Hepatocyte (in vitro differentiated cells): ENCODE measurements around the gene LCN12. TPM values are rescaled to one million over a fixed set of nuclear protein-coding genes. Genes with fewer than 3 reads are reported as not detected.

Source experiments
- DNase-seq: peaks from one replicate; pipeline ENCODE4 v3.0.0-alpha.2; 2016; ENCODE audit warnings: low spot score
- H2AFZ ChIP-seq: fragments of 200-600 bp; sonication (generic); 2 replicates; pipeline ENCODE4 v1.6.0; 2016; ENCODE audit warnings: antibody characterized with exemption, mild to moderate bottlenecking
- H3K27ac ChIP-seq: fragments of 200-600 bp; sonication (generic); 2 replicates; pipeline ENCODE4 v1.5.1; 2016; ENCODE audit warnings: mild to moderate bottlenecking
- H3K27me3 ChIP-seq: fragments of 200-600 bp; sonication (generic); 2 replicates; pipeline ENCODE4 v1.6.1; 2016
- H3K36me3 ChIP-seq: fragments of 200-600 bp; sonication (generic); replicated peaks from 2 replicates; pipeline ENCODE4 v1.5.1; 2016; ENCODE audit warnings: low read depth; ENCODE audit not compliant: insufficient read depth
- H3K4me1 ChIP-seq: fragments of 200-600 bp; sonication (generic); 2 replicates; pipeline ENCODE4 v1.5.1; 2016; ENCODE audit warnings: mild to moderate bottlenecking, moderate library complexity; ENCODE audit not compliant: insufficient read depth
- H3K4me2 ChIP-seq: fragments of 200-600 bp; sonication (generic); 2 replicates; pipeline ENCODE4 v1.6.0; 2016
- H3K4me3 ChIP-seq: fragments of 200-600 bp; sonication (generic); 2 replicates; pipeline ENCODE4 v1.5.1; 2016; ENCODE audit warnings: mild to moderate bottlenecking
- H3K79me2 ChIP-seq: fragments of 200-600 bp; sonication (generic); 2 replicates; pipeline ENCODE4 v1.6.0; 2017; ENCODE audit warnings: mild to moderate bottlenecking
- H3K9me2 ChIP-seq: fragments of 200-600 bp; sonication (generic); replicated peaks from 2 replicates; pipeline ENCODE4 v1.6.0; 2017; ENCODE audit warnings: mild to moderate bottlenecking; ENCODE audit not compliant: insufficient read depth
- H3K9me3 ChIP-seq: fragments of 200-600 bp; sonication (generic); 2 replicates; pipeline ENCODE4 v1.5.1; 2016; ENCODE audit warnings: low read depth, mild to moderate bottlenecking
- H4K20me1 ChIP-seq: fragments of 200-600 bp; sonication (generic); 2 replicates; pipeline ENCODE4 v1.6.0; 2016; ENCODE audit warnings: mild to moderate bottlenecking; ENCODE audit not compliant: insufficient read depth, poor library complexity, severe bottlenecking
- CTCF ChIP-seq: fragments of 200-600 bp; sonication (generic); IDR thresholded peaks from 2 replicates; pipeline ENCODE4 v1.5.1; 2016; ENCODE audit warnings: antibody characterized with exemption, mild to moderate bottlenecking; ENCODE audit not compliant: poor library complexity
- EZH2 ChIP-seq: fragments of 200-600 bp; sonication (generic); IDR thresholded peaks from 2 replicates; pipeline ENCODE4 v1.6.1; 2016; ENCODE audit warnings: antibody characterized with exemption, mild to moderate bottlenecking, borderline replicate concordance
- EZH2phosphoT487 ChIP-seq: fragments of 200-600 bp; sonication (generic); IDR thresholded peaks from one replicate; pipeline ENCODE4 v1.6.1; 2018; ENCODE audit warnings: antibody characterized with exemption, mild to moderate bottlenecking, low read depth, moderate library complexity; ENCODE audit not compliant: unreplicated experiment, severe bottlenecking
- WGBS: methylation state at CpG from one replicate; pipeline ENCODE4 v1.1.6; 2016; ENCODE audit warnings: low lambda C conversion rate; ENCODE audit errors: missing lambda C conversion rate; 5-methylcytosine and 5-hydroxymethylcytosine counted together
- polyA plus RNA-seq: library from polyadenylated mRNA; unstranded; fragments of >200 nt; fragmentation: Nextera tagmentation; extraction: Ambion mirVana; gene quantifications from 2 replicates; pipeline ENCODE4 v1.2.1, GENCODE V29; 2016
- total RNA-seq: library from RNA; depleted of rRNA; stranded (reverse); fragments of >200 nt; gene quantifications from 2 replicates; pipeline ENCODE4 v1.2.3, GENCODE V29; 2014

Gene LCN12
- total and polyA plus RNA-seq, 2 experiments from 2014 or later, result 4.1 to 27.4 TPM

- Histone ChIP-seq H3K27me3 (no peaks in the 10 kb centered on the region), H3K4me3 (no peak overlapping the region), H3K27ac (no peak overlapping the region), H3K9me3 (no peaks in the 10 kb centered on the region), H2AFZ (no peak overlapping the region), H3K4me1 (no peaks in the 10 kb centered on the region), H3K4me2 (no peak overlapping the region), H3K36me3 (no peaks in the 10 kb centered on the region), H4K20me1 (no peaks in the 10 kb centered on the region), H3K9me2 (no peaks in the 10 kb centered on the region), H3K79me2 (no peaks in the 10 kb centered on the region)
- TF ChIP-seq EZH2phosphoT487 (no peak), EZH2 (no peak), CTCF (no peak)
- no peak for DNase-seq
- WGBS, result 95% methylated on average over 17 of the region's 17 CpGs
These were observed 38.2 kb upstream of the LCN12 start for GRCh38 chr9:136913701-136914438.

- no peak overlapping the region for H3K27ac ChIP-seq
- DNase-seq, result no peak
- TF ChIP-seq EZH2phosphoT487, result no peak
- no peak for TF ChIP-seq EZH2
- TF ChIP-seq CTCF, result no peak
- H3K36me3 ChIP-seq, result no peaks in the 10 kb centered on the region
- no peaks in the 10 kb centered on the region for H3K9me2 ChIP-seq
- no peaks in the 10 kb centered on the region for H3K79me2 ChIP-seq
- H2AFZ ChIP-seq, result no peak overlapping the region
- no peaks in the 10 kb centered on the region for H3K27me3 ChIP-seq
- H3K4me1 ChIP-seq, result no peaks in the 10 kb centered on the region
- no peak overlapping the region for H3K4me2 ChIP-seq
- H3K4me3 ChIP-seq, result no peak overlapping the region
- WGBS, result 93% methylated on average over 21 of the region's 21 CpGs
- no peaks in the 10 kb centered on the region for H4K20me1 ChIP-seq
- H3K9me3 ChIP-seq, result no peaks in the 10 kb centered on the region
These were observed 36.3 kb upstream of the LCN12 start for GRCh38 chr9:136915632-136916329.

- no peaks in the 10 kb centered on the region for H3K36me3 ChIP-seq
- no peaks in the 10 kb centered on the region for H3K9me3 ChIP-seq
- TF ChIP-seq EZH2phosphoT487 (no peak), EZH2 (no peak), CTCF (no peak)
- H4K20me1 ChIP-seq, result no peaks in the 10 kb centered on the region
- H3K4me3 ChIP-seq, result no peak overlapping the region
- no peak for DNase-seq
- WGBS, result 97% methylated on average over 32 of the region's 32 CpGs
- H2AFZ ChIP-seq, result no peak overlapping the region
- no peaks in the 10 kb centered on the region for H3K27me3 ChIP-seq
- H3K9me2 ChIP-seq, result no peaks in the 10 kb centered on the region
- no peaks in the 10 kb centered on the region for H3K4me1 ChIP-seq
- no peaks in the 10 kb centered on the region for H3K79me2 ChIP-seq
- no peak overlapping the region for H3K27ac ChIP-seq
- no peak overlapping the region for H3K4me2 ChIP-seq
These were observed 35.5 kb upstream of the LCN12 start for GRCh38 chr9:136916330-136917184.
